H1 (cell line): ENCODE data around the gene IFI27L1.

ENCODE experiments used
- BRCA1 ChIP-seq: IDR thresholded peaks from 2 replicates; pipeline ENCODE4 v1.6.1; 2012; ENCODE audit warnings: low read depth, low read length, improper control_type of control experiment
- CBX8 ChIP-seq: fragments of 300-800, 300-1000 bp; sonication (generic); IDR thresholded peaks from 2 replicates; pipeline ENCODE4 v1.7.1; 2016; ENCODE audit warnings: low read depth, low read length, borderline replicate concordance
- EP300 ChIP-seq, 2 experiments: IDR thresholded peaks; 1 replicate in 1 of 2; 2 replicates in 1 of 2; pipeline ENCODE4 v1.6.1; 2011 to 2012; ENCODE audit warnings: low read depth in 2 of 2, low read length in 2 of 2, mild to moderate bottlenecking in 2 of 2, borderline replicate concordance in 1 of 2, inconsistent platforms in 1 of 2, moderate library complexity in 1 of 2
- EZH2 ChIP-seq: fragments of 200-600 bp; sonication (generic); IDR thresholded peaks from 2 replicates; pipeline ENCODE4 v1.7.1; 2012; ENCODE audit warnings: low read depth, mild to moderate bottlenecking, moderate library complexity, low read length, inconsistent platforms; ENCODE audit not compliant: severe bottlenecking
- POLR2A ChIP-seq, 2 experiments: IDR thresholded peaks; 1 replicate in 1 of 2; 2 replicates in 1 of 2; pipeline ENCODE4 v1.6.1; 2011; ENCODE audit warnings: low read depth in 2 of 2, low read length in 2 of 2, mild to moderate bottlenecking in 2 of 2; ENCODE audit errors: control extremely low read depth in 1 of 2
- RAD21 ChIP-seq, 2 experiments: IDR thresholded peaks in 1 of 2; conservative IDR thresholded peaks in 1 of 2; 2 replicates each; pipeline ENCODE4 v1.6.1; 2011; ENCODE audit warnings: low read depth in 2 of 2, low read length in 2 of 2, improper control_type of control experiment in 1 of 2, inconsistent platforms in 1 of 2, mild to moderate bottlenecking in 1 of 2, moderate library complexity in 1 of 2
- RBBP5 ChIP-seq: IDR thresholded peaks from 2 replicates; pipeline ENCODE4 v1.7.1; 2012; ENCODE audit warnings: low read depth, mild to moderate bottlenecking, inconsistent platforms, low read length, moderate library complexity, borderline replicate concordance
- SIRT6 ChIP-seq: IDR thresholded peaks from one replicate; pipeline ENCODE4 v1.7.1; 2012; ENCODE audit warnings: low read length, inconsistent platforms
- SP1 ChIP-seq: IDR thresholded peaks from 2 replicates; pipeline ENCODE4 v1.6.1; 2011; ENCODE audit warnings: low read depth, low read length
- TAF7 ChIP-seq: optimal IDR thresholded peaks from 2 replicates; pipeline ENCODE3; 2011; ENCODE audit warnings: low read depth, mild to moderate bottlenecking, inconsistent platforms, low read length, moderate library complexity, borderline replicate concordance
- TBP ChIP-seq: IDR thresholded peaks from 2 replicates; pipeline ENCODE4 v1.6.1; 2011; ENCODE audit warnings: low read depth, low read length, improper control_type of control experiment
- ZNF274 ChIP-seq: IDR thresholded peaks from 2 replicates; pipeline ENCODE4 v1.7.0; 2012; ENCODE audit warnings: low read length, borderline replicate concordance; ENCODE audit errors: extremely low read depth
- TF ChIP-seq, protein P1 (sequence below), 3 experiments: IDR thresholded peaks; 1 replicate in 2 of 3; 2 replicates in 1 of 3; pipeline versions ENCODE4 v1.5.1 to v1.6.1; 2011; ENCODE audit warnings: low read length in 3 of 3, mild to moderate bottlenecking in 3 of 3, inconsistent platforms in 2 of 3, low read depth in 1 of 3, moderate library complexity in 1 of 3; ENCODE audit not compliant: insufficient read depth in 1 of 3; ENCODE audit errors: control extremely low read depth in 1 of 3

DNA sequence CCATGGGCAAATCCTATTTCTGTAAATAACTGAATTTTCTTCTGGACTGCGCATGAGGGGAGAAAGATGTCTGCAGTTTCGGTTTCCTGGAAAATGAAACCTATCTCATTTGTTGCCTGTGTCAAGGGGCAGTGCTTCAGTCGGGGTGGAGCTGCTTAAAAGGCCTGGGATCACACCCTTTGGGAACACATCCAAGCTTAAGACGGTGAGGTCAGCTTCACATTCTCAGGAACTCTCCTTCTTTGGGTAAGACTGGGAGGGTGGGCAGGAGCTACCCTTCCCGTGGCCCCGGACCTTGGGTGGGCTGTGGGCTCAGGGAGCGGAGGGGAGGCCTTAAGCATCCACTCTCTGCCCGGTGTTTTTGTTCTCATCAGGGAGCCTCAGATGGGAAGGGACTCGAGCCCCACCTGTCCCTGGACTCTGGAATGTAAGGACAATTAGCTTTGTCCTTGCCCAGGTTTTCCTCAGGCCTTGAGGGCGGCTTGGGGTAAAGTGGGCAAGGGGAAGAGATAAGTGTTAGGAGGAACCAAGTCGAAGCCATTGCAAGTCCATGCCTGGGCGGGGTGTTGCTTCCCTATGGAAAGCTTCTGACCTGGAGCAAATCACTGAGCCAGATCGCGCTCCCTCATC is 29.6 kb downstream of the IFI27L1 start, which contains the start of gene IFI27:
- TF ChIP-seq TBP, result no peak
- TF ChIP-seq POLR2A (IDR thresholded peaks at IDR 0.05; ENCODE audit: control extremely low read depth in 1 of 2, low read depth in 2 of 2, low read length in 2 of 2), result no peak
- TF ChIP-seq EP300 (IDR thresholded peaks at IDR 0.05; ENCODE audit: borderline replicate concordance in 1 of 2, low read depth in 2 of 2, low read length in 2 of 2), result no peak
- TF ChIP-seq, protein P1, sequence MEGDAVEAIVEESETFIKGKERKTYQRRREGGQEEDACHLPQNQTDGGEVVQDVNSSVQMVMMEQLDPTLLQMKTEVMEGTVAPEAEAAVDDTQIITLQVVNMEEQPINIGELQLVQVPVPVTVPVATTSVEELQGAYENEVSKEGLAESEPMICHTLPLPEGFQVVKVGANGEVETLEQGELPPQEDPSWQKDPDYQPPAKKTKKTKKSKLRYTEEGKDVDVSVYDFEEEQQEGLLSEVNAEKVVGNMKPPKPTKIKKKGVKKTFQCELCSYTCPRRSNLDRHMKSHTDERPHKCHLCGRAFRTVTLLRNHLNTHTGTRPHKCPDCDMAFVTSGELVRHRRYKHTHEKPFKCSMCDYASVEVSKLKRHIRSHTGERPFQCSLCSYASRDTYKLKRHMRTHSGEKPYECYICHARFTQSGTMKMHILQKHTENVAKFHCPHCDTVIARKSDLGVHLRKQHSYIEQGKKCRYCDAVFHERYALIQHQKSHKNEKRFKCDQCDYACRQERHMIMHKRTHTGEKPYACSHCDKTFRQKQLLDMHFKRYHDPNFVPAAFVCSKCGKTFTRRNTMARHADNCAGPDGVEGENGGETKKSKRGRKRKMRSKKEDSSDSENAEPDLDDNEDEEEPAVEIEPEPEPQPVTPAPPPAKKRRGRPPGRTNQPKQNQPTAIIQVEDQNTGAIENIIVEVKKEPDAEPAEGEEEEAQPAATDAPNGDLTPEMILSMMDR (IDR thresholded peaks at IDR 0.05; ENCODE audit: control extremely low read depth in 1 of 3, insufficient read depth in 1 of 3, low read depth in 1 of 3, low read length in 3 of 3), result no peak
- no peak for TF ChIP-seq RBBP5
- no peak for TF ChIP-seq TAF7
- TF ChIP-seq RAD21 (IDR thresholded peaks at IDR 0.05 in 1 of 2, conservative IDR thresholded peaks at IDR 0.05 in 1 of 2; ENCODE audit: low read depth in 2 of 2, low read length in 2 of 2), result no peak
- no peak for TF ChIP-seq EZH2
- no peak for TF ChIP-seq BRCA1
- TF ChIP-seq SIRT6, result no peak
- no peak for TF ChIP-seq ZNF274
- TF ChIP-seq SP1, result no peak
- no peak for TF ChIP-seq CBX8
